Lung (tissue), 16 donors: Measurements from ENCODE around the gene LRRC30. TPM values are rescaled to one million over a fixed set of nuclear protein-coding genes. Genes with fewer than 3 reads are reported as not detected.

Experiments used
- ATAC-seq: fragments of 200-7000 bp; cut with Tn5 transposase; one replicate; pipeline ENCODE4 v1.9.1; 2020; ENCODE audit warnings: moderate number of reproducible peaks; ENCODE audit not compliant: insufficient read depth, low FRiP score
- DNase-seq, 3 donors: peaks; one replicate each; pipeline ENCODE4 v3.0.0-alpha.2; 2013 to 2017
- H3K27ac ChIP-seq, 2 donors: one replicate each; pipeline ENCODE4 v1.5.1; 2013; ENCODE audit warnings: mild to moderate bottlenecking in 2 of 2, moderate library complexity in 2 of 2, control low read depth in 1 of 2, inconsistent platforms in 1 of 2, low read depth in 1 of 2, low read length in 1 of 2
- H3K27me3 ChIP-seq, 3 donors: one replicate each; pipeline ENCODE4 v1.5.1; 2013; ENCODE audit warnings: low read length in 2 of 3; ENCODE audit not compliant: control insufficient read depth in 3 of 3, insufficient read depth in 3 of 3
- H3K36me3 ChIP-seq, 4 donors: one replicate each; pipeline ENCODE4 v1.5.1; 2013; ENCODE audit warnings: low read length in 4 of 4, mild to moderate bottlenecking in 1 of 4, moderate library complexity in 1 of 4; ENCODE audit not compliant: control insufficient read depth in 4 of 4, insufficient read depth in 4 of 4
- H3K4me1 ChIP-seq, 5 donors: one replicate each; pipeline ENCODE4 v1.5.1; 2013; ENCODE audit warnings: low read length in 5 of 5, mild to moderate bottlenecking in 2 of 5, moderate library complexity in 1 of 5; ENCODE audit not compliant: control insufficient read depth in 5 of 5, insufficient read depth in 5 of 5
- H3K4me3 ChIP-seq: one replicate; pipeline ENCODE4 v1.5.1; 2013; ENCODE audit warnings: mild to moderate bottlenecking, control low read depth, moderate library complexity
- H3K9ac ChIP-seq, 2 donors: one replicate each; pipeline ENCODE4 v1.5.1; 2013; ENCODE audit warnings: low read length in 2 of 2, control low read depth in 1 of 2; ENCODE audit not compliant: insufficient read depth in 1 of 2
- H3K9me3 ChIP-seq, 4 donors: one replicate each; pipeline ENCODE4 v1.5.1; 2013; ENCODE audit warnings: low read length in 3 of 4, mild to moderate bottlenecking in 1 of 4, moderate library complexity in 1 of 4; ENCODE audit not compliant: control insufficient read depth in 4 of 4, insufficient read depth in 3 of 4
- WGBS, 2 donors: extraction: QIAGEN DNeasy Blood & Tissue Kit; methylation state at CpG; one replicate each; pipeline ENCODE4 v1.1.7; 2013; 5-methylcytosine and 5-hydroxymethylcytosine counted together
- long read RNA-seq, 5 donors: transcript quantifications; one replicate each; lab custom pipeline, GENCODE V29; 2026
- polyA plus RNA-seq, 2 donors: library from polyadenylated mRNA; stranded (reverse); fragments of 200-250 nt; gene quantifications; one replicate each; pipeline ENCODE4 v1.2.1, GENCODE V29; 2013
- total RNA-seq, 2 donors: library from RNA; depleted of rRNA in 1 of 2; stranded (reverse); fragments of >200 nt in 1 of 2; gene quantifications; one replicate each; pipeline ENCODE4 v1.2.1, GENCODE V29; 2014 to 2021
- TF ChIP-seq, protein P1 (sequence below): IDR thresholded peaks from 2 replicates; pipeline ENCODE4 v1.5.1; 2012; ENCODE audit warnings: mild to moderate bottlenecking; ENCODE audit errors: control extremely low read depth, extremely low read depth
- donor health status: control.
- donor health status: control.
- donor health status: Bipolar disorder and iron deficiency.
- donor health status: healthy.
- donor health status: DM: yes; HTN: yes; CAD: no.

The LRRC30 gene
- total RNA-seq (not detected), polyA plus RNA-seq (not detected)
- long read RNA-seq, donor 1 = 0 reads
- long read RNA-seq, donor 2 = 0 reads
- long read RNA-seq, donor 3 = 0 reads
- long read RNA-seq, donor 4 = 0 reads
- long read RNA-seq, donor 5 = 0 reads

DNA sequence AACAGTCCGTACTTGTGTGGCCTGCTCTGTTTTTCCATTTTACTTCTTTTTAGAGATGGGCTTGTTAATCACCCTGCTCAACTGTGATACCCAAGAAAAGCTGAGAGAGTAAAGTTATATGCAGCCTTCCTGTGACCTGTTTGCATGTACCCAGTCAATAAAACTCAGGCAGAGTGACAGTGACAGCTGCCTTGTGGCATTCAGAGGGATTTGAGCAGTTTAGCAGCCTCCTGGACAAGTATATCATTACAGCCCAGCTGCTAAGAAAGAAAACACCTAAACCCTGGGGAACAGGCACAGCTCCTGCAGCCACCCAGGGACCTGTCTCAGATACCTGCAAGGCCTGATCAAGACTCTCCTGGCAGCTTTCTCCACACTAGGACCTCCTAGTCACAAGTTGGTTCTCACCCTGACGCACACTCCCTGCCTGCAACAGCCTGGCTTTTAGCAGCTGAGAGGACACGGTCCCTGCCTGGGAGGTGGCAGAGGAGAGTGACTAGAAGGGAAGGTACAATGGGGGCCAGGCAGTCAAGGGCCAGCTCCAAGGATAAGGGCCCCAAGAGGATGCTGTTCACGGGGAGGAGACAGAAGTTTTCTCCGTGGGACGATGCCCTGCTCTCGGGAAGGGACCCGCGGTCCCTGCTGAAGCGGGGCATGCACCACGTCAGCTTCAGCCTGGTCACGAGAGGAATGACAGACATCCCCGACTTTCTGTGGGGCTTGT is at the start of gene LRRC30:
Gene LRRC30 (plus strand): TSS at position 464 of the 724 bp plus-strand sequence. CDS start 50 bp downstream, at position 514.
- no peak for DNase-seq

DNA sequence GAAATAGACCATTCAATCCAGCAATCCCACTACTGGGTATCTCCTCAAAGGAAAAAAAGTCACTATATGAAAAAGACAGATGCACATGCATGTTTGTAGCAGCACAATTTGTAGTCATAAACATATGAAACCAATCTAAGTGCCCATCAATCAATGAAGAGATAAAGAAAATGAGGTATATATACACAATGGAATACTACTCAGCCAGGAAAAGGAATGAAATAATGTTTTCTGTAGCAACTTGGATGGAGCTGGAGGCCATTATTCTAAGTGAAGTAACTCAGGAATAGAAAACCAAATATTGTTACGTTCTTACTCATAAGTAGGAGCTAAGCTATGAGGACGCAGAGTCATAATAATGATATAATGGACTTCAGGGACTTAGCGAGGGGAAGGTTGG is 45.2 kb upstream of the LRRC30 start:
- Histone ChIP-seq H3K27ac (no peak overlapping the region), H3K36me3 (no peaks in the 10 kb centered on the region), H3K9ac (no peak overlapping the region), H3K9me3 (no peaks in the 10 kb centered on the region), H3K4me1 (no peaks in the 10 kb centered on the region), H3K27me3 (no peaks in the 10 kb centered on the region), H3K4me3 (no peak overlapping the region)
- TF ChIP-seq, protein P1, sequence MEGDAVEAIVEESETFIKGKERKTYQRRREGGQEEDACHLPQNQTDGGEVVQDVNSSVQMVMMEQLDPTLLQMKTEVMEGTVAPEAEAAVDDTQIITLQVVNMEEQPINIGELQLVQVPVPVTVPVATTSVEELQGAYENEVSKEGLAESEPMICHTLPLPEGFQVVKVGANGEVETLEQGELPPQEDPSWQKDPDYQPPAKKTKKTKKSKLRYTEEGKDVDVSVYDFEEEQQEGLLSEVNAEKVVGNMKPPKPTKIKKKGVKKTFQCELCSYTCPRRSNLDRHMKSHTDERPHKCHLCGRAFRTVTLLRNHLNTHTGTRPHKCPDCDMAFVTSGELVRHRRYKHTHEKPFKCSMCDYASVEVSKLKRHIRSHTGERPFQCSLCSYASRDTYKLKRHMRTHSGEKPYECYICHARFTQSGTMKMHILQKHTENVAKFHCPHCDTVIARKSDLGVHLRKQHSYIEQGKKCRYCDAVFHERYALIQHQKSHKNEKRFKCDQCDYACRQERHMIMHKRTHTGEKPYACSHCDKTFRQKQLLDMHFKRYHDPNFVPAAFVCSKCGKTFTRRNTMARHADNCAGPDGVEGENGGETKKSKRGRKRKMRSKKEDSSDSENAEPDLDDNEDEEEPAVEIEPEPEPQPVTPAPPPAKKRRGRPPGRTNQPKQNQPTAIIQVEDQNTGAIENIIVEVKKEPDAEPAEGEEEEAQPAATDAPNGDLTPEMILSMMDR = no peak
- DNase-seq = no peak
- ATAC-seq = no peak
- WGBS, 2 donors = 96 to 98% methylated on average over 3 of the region's 3 CpGs

More for the DNA sequence above, at the start of gene LRRC30:
- TF ChIP-seq, protein P1 = no peak
- no peak within 1 kb of the TSS for H3K9ac ChIP-seq
- 94% methylated on average over 13 of the region's 13 CpGs for WGBS, 2 donors
- H3K9me3 ChIP-seq = peaks cover 0 to 3% (median 0%) of the 10 kb centered on the region in 4 donors
- no peaks in the 10 kb centered on the region for H3K27me3 ChIP-seq
- no peak within 1 kb of the TSS for H3K4me3 ChIP-seq
- no peak for ATAC-seq
- H3K36me3 ChIP-seq = no peaks in the 10 kb centered on the region
- no peak within 1 kb of the TSS for H3K27ac ChIP-seq
- H3K4me1 ChIP-seq = peaks cover 0 to 26% (median 16%) of the 10 kb centered on the region in 5 donors

DNA sequence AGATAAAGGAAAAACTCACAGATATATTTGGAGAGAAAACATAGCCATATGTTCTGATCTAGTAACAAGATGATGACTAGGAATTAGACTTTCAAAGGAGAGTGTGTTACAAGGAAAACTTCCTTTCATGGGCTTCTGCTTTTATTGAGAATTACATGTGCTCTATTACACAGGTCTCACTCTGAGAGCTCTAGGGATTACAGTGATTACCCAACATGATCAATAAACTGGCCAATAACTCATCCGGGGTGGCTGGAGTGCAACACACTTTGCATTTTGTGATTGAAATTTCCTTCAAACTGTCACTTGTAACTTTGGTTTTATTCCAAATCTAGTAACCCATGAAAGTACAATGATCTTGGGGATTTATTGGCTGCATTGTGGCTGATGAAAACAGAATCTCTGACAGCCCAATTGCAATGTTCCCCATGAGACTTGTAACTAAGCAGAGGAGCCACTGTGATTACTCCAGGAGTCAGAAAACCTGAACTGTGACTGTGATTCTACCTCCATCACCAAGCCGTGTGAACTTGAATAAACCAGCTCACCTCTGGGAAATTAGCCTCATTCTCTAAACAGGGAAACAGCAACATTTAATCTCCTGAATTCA is 40.2 kb upstream of the LRRC30 start:
- Histone ChIP-seq H3K27ac (no peak overlapping the region), H3K4me3 (no peak overlapping the region), H3K9me3 (no peaks in the 10 kb centered on the region), H3K27me3 (no peaks in the 10 kb centered on the region), H3K9ac (no peak overlapping the region), H3K4me1 (no peaks in the 10 kb centered on the region), H3K36me3 (no peaks in the 10 kb centered on the region)
- TF ChIP-seq, protein P1 = no peak
- WGBS, 2 donors = 79 to 88% methylated on average over 2 of the region's 2 CpGs
- no peak for ATAC-seq
- no peak for DNase-seq
